HCT116 (cell line): ENCODE measurements around the gene BLID. TPM values are rescaled to one million over a fixed set of nuclear protein-coding genes. Genes with fewer than 3 reads are reported as not detected.
A peak's percentile ranks its signal among the peaks of the same experiment; 100 is the strongest.

ENCODE experiments used
- ATAC-seq: fragments of 200-7000 bp; cut with Tn5 transposase; 2 replicates; pipeline ENCODE4 v1.9.1; 2020; ENCODE audit warnings: mild to moderate bottlenecking, moderate library complexity
- BruUV-seq: library from RNA; stranded (reverse); fragments of 400-500 nt; replicated peaks from 2 replicates; lab custom pipeline; 2021; lab: Mats Ljungman, UMichigan
- CTCF ChIA-PET: fragments of 300-600 bp; sonication (Branson Sonifier 250); formaldehyde crosslinking; loops from one replicate; lab custom pipeline; 2021; ENCODE audit warnings: antibody characterized with exemption; lab: Charles Lee
- POLR2A ChIA-PET: fragments of 300-600, 350-600 bp; sonication (Branson Sonifier 250); formaldehyde crosslinking; loops from one replicate; lab custom pipeline; 2021; ENCODE audit warnings: antibody characterized with exemption; lab: Charles Lee
- RAD21 ChIA-PET, 2 experiments: fragments of 300-600 bp; sonication (Branson Sonifier 250); formaldehyde crosslinking; loops; one replicate each; lab custom pipeline; 2023; ENCODE audit warnings: low total read pairs in 2 of 2; ENCODE audit not compliant: uncharacterized antibody in 2 of 2, unreplicated experiment in 2 of 2, low non-redundant PET in 1 of 2; lab: Charles Lee
- DNase-seq: peaks from one replicate; pipeline ENCODE4 v3.0.0-alpha.2; 2010; ENCODE audit warnings: low read depth, low spot score
- H2AFZ ChIP-seq: fragments of 200-600 bp; shearing (Covaris generic), sonication (generic); 2 replicates; pipeline ENCODE4 v1.6.1; 2017; ENCODE audit warnings: low read depth, mixed run types, mixed read lengths, antibody characterized with exemption, low read length; ENCODE audit not compliant: poor library complexity, severe bottlenecking
- H3K27ac ChIP-seq: 2 replicates; pipeline ENCODE4 v1.5.1; 2012; ENCODE audit warnings: low read depth, low read length
- H3K27me3 ChIP-seq: fragments of 200-600 bp; sonication (generic); 2 replicates; pipeline ENCODE4 v1.6.1; 2016; ENCODE audit warnings: mixed run types, low read length, mixed read lengths; ENCODE audit not compliant: insufficient read depth
- H3K36me3 ChIP-seq, 2 experiments: fragments of 200-500 bp in 1 of 2; fragments of 200-600 bp in 1 of 2; sonication (Bioruptor generic) in 1 of 2; sonication (generic) in 1 of 2; 2 replicates each; pipeline versions ENCODE4 v1.5.1 to v1.6.1; 2014 to 2016; ENCODE audit warnings: low read length in 2 of 2, inconsistent platforms in 1 of 2, mixed read lengths in 1 of 2, mixed run types in 1 of 2; ENCODE audit not compliant: insufficient read depth in 2 of 2, control insufficient read depth in 1 of 2
- H3K4me1 ChIP-seq, 2 experiments: fragments of 200-600 bp in 1 of 2; sonication (generic) in 1 of 2; 2 replicates each; pipeline versions ENCODE4 v1.5.1 to v1.6.1; 2012 to 2017; ENCODE audit warnings: low read length in 2 of 2, inconsistent platforms in 1 of 2, mild to moderate bottlenecking in 1 of 2, mixed read lengths in 1 of 2, mixed run types in 1 of 2, moderate library complexity in 1 of 2; ENCODE audit not compliant: insufficient read depth in 2 of 2, control insufficient read depth in 1 of 2
- H3K4me2 ChIP-seq: fragments of 200-600 bp; sonication (generic); 2 replicates; pipeline ENCODE4 v1.6.1; 2017; ENCODE audit warnings: mixed run types, low read length, mixed read lengths
- H3K4me3 ChIP-seq, 2 experiments: fragments of 200-600 bp in 1 of 2; sonication (generic) in 1 of 2; replicated peaks in 1 of 2; 2 replicates each; pipeline ENCODE4 v1.5.1; 2011 to 2016; ENCODE audit warnings: low read length in 2 of 2, control low read depth in 1 of 2, low read depth in 1 of 2, mild to moderate bottlenecking in 1 of 2, mixed read lengths in 1 of 2, mixed run types in 1 of 2
- H3K79me2 ChIP-seq: fragments of 200-600 bp; sonication (generic); 2 replicates; pipeline ENCODE4 v1.6.1; 2017; ENCODE audit warnings: mild to moderate bottlenecking, mixed run types, low read length, moderate library complexity, mixed read lengths; ENCODE audit not compliant: insufficient read depth
- H3K9ac ChIP-seq: fragments of 200-600 bp; sonication (generic); 2 replicates; pipeline ENCODE4 v1.6.1; 2016; ENCODE audit warnings: low read length, mixed read lengths
- H3K9me2 ChIP-seq: fragments of 200-600 bp; sonication (generic), shearing (Covaris generic); 2 replicates; pipeline ENCODE4 v1.6.1; 2017; ENCODE audit warnings: mixed run types, mild to moderate bottlenecking, moderate library complexity; ENCODE audit not compliant: insufficient read depth
- H3K9me3 ChIP-seq, 2 experiments: fragments of 200-500 bp in 1 of 2; fragments of 200-600 bp in 1 of 2; sonication (Bioruptor generic) in 1 of 2; sonication (generic) in 1 of 2; 2 replicates each; pipeline ENCODE4 v1.6.1; 2014 to 2017; ENCODE audit warnings: low read length in 2 of 2, mixed read lengths in 2 of 2, inconsistent platforms in 1 of 2, low read depth in 1 of 2, mild to moderate bottlenecking in 1 of 2, mixed run types in 1 of 2, moderate library complexity in 1 of 2; ENCODE audit not compliant: control insufficient read depth in 1 of 2, insufficient read depth in 1 of 2
- H4K20me1 ChIP-seq: fragments of 200-600 bp; sonication (generic), shearing (Covaris generic); 2 replicates; pipeline ENCODE4 v1.6.1; 2017; ENCODE audit warnings: mixed run types, mild to moderate bottlenecking, moderate library complexity; ENCODE audit not compliant: insufficient read depth
- CEBPB ChIP-seq: IDR thresholded peaks from 2 replicates; pipeline ENCODE4 v1.6.1; 2012; ENCODE audit warnings: low read depth
- EGR1 ChIP-seq: IDR thresholded peaks from 2 replicates; pipeline ENCODE4 v1.6.1; 2012; ENCODE audit warnings: low read depth
- ELF1 ChIP-seq: IDR thresholded peaks from 2 replicates; pipeline ENCODE4 v1.6.1; 2012; ENCODE audit warnings: low read depth, borderline replicate concordance
- EZH2phosphoT487 ChIP-seq: fragments of 200-600 bp; IDR thresholded peaks from 2 replicates; pipeline ENCODE4 v1.6.1; 2018; ENCODE audit warnings: antibody characterized with exemption, borderline replicate concordance
- FOSL1 ChIP-seq: IDR thresholded peaks from 2 replicates; pipeline ENCODE4 v1.6.1; 2012; ENCODE audit warnings: low read depth
- POLR2A ChIP-seq: IDR thresholded peaks from 2 replicates; pipeline ENCODE4 v1.7.0; 2011; ENCODE audit warnings: borderline replicate concordance; ENCODE audit not compliant: insufficient read depth, insufficient read length; ENCODE audit errors: extremely low read depth
- POLR2AphosphoS5 ChIP-seq: IDR thresholded peaks from 2 replicates; pipeline ENCODE4 v1.6.1; 2011; ENCODE audit warnings: mild to moderate bottlenecking, low read depth, low read length, moderate library complexity
- RAD21 ChIP-seq: IDR thresholded peaks from 2 replicates; pipeline ENCODE4 v1.6.1; 2012; ENCODE audit warnings: low read depth, mild to moderate bottlenecking
- SP1 ChIP-seq: IDR thresholded peaks from 2 replicates; pipeline ENCODE4 v1.6.1; 2012; ENCODE audit warnings: low read depth
- SRF ChIP-seq: IDR thresholded peaks from 2 replicates; pipeline ENCODE4 v1.6.1; 2012; ENCODE audit warnings: low read depth
- TCF7L2 ChIP-seq: IDR thresholded peaks from 2 replicates; pipeline ENCODE4 v1.7.0; 2011; ENCODE audit warnings: borderline replicate concordance, inconsistent platforms; ENCODE audit not compliant: insufficient read depth, insufficient read length; ENCODE audit errors: extremely low read depth
- YY1 ChIP-seq: IDR thresholded peaks from 2 replicates; pipeline ENCODE4 v1.6.1; 2011; ENCODE audit warnings: low read length, low read depth, moderate library complexity, mild to moderate bottlenecking; ENCODE audit not compliant: insufficient replicate concordance; ENCODE audit errors: extremely low read depth
- ZFX ChIP-seq: fragments of 450-650 bp; IDR thresholded peaks from 2 replicates; pipeline ENCODE4 v1.6.1; 2017
- ZNF274 ChIP-seq: fragments of 200-500 bp; sonication (Bioruptor generic); IDR thresholded peaks from 2 replicates; pipeline ENCODE4 v1.6.1; 2014; ENCODE audit warnings: mild to moderate bottlenecking, low read depth, low read length, inconsistent platforms
- intact Hi-C: fragments of 100-400 bp; cut with micrococcal nuclease; formaldehyde crosslinking; loops from 2 replicates; pipeline ENCODE4 v1.10.0; 2022
- total RNA-seq: library from RNA; stranded (reverse); gene quantifications from one replicate; pipeline ENCODE4 v1.2.1, GENCODE V29; 2021; ENCODE audit not compliant: unreplicated experiment
- TF ChIP-seq, protein P1 (sequence below), 3 experiments: fragments of 200-600 bp in 1 of 3; sonication (generic) in 1 of 3; IDR thresholded peaks in 2 of 3; conservative IDR thresholded peaks in 1 of 3; 2 replicates each; pipeline ENCODE4 v1.5.1; 2012 to 2017; ENCODE audit warnings: low read depth in 2 of 3, low read length in 2 of 3, antibody characterized with exemption in 1 of 3, borderline replicate concordance in 1 of 3, control low read depth in 1 of 3, mild to moderate bottlenecking in 1 of 3, mixed read lengths in 1 of 3, mixed run types in 1 of 3, moderate library complexity in 1 of 3; ENCODE audit not compliant: insufficient read depth in 1 of 3
- TF ChIP-seq, protein P2 (sequence below): IDR thresholded peaks from 2 replicates; pipeline ENCODE4 v1.6.1; 2012
- TF ChIP-seq, protein P3 (sequence below): IDR thresholded peaks from 2 replicates; pipeline ENCODE4 v1.6.1; 2012
- TF ChIP-seq, protein P4 (sequence below): IDR thresholded peaks from 2 replicates; pipeline ENCODE4 v1.6.1; 2011; ENCODE audit warnings: mild to moderate bottlenecking, low read length, moderate library complexity; ENCODE audit not compliant: insufficient replicate concordance; ENCODE audit errors: extremely low read depth

BLID gene
- total RNA-seq, 1 experiment from 2014 or later: 8.9 TPM

DNA sequence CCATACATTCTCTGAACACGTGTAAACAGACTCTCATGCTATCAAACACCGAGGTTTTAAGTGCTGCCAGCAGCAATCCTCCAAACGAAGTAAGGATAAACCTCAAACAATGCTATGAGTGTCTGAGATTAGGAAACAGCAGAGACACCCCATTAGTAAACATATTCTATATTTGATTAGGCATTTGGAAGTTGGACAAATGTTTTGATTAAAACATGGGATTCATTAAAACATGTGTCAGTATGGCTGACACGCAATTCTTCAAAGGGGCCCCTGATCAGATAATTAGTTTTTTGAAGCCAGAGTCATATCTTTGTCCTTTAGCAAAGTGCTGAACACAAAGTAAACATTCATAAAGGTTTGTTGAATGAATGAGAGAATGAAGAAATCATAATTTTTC is 33.2 kb upstream of the BLID start (continued):
- TF ChIP-seq, protein P1, sequence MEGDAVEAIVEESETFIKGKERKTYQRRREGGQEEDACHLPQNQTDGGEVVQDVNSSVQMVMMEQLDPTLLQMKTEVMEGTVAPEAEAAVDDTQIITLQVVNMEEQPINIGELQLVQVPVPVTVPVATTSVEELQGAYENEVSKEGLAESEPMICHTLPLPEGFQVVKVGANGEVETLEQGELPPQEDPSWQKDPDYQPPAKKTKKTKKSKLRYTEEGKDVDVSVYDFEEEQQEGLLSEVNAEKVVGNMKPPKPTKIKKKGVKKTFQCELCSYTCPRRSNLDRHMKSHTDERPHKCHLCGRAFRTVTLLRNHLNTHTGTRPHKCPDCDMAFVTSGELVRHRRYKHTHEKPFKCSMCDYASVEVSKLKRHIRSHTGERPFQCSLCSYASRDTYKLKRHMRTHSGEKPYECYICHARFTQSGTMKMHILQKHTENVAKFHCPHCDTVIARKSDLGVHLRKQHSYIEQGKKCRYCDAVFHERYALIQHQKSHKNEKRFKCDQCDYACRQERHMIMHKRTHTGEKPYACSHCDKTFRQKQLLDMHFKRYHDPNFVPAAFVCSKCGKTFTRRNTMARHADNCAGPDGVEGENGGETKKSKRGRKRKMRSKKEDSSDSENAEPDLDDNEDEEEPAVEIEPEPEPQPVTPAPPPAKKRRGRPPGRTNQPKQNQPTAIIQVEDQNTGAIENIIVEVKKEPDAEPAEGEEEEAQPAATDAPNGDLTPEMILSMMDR (IDR thresholded peaks at IDR 0.05 in 2 of 3, conservative IDR thresholded peaks at IDR 0.05 in 1 of 3; ENCODE audit: borderline replicate concordance in 1 of 3, insufficient read depth in 1 of 3, low read depth in 2 of 3, low read length in 2 of 3): no peak
- TF ChIP-seq RAD21: no peak

DNA sequence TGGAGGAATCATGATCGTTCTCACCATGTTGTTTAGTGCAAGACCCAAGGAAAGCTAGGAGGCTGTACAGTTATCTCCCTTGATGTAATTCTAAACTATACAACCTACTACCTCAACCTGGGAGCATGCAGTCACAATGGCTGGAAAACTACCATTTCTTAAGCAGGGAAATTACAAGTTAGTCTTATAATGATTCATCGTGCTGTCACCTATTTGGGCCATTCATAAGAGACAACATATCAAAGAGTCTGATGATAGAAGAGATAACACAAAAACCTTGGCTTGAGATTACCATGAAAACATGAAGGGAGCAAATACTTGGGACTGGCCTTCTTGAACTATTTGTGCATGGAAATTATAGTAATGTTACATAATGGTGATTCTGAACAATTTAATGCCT is 30.5 kb upstream of the BLID start:
- peak overlapping the region; percentile 57 for H3K4me2 ChIP-seq
- H3K9ac ChIP-seq: peak overlapping the region; percentile 54
- H3K4me1 ChIP-seq: peaks cover 86 to 100% of the 10 kb centered on the region in 2 experiments
- peak overlapping the region in 1 of 2 experiments; percentile 7; a peak in 2 of 4 replicates for H3K4me3 ChIP-seq
- no peaks in the 10 kb centered on the region for H3K9me2 ChIP-seq
- H4K20me1 ChIP-seq: no peaks in the 10 kb centered on the region
- H3K27me3 ChIP-seq: no peaks in the 10 kb centered on the region
- peak; percentile 81 for DNase-seq
- ChIA-PET CTCF (no interaction called here), POLR2A (interaction anchor here (1.0 to 4.2 kb wide), 4 partner anchors 11 to 51 kb away, joined by 3 to 24 read pairs (median 4); no protein-coding TSS in a partner anchor), RAD21 (no interaction called here)
- ATAC-seq: peak; percentile 48
- intact Hi-C loops: no loop called here
- H2AFZ ChIP-seq: no peak overlapping the region
- peak overlapping the region; percentile 95 for H3K27ac ChIP-seq
- no TSS peak for BruUV-seq
- peaks cover 0 to 25% of the 10 kb centered on the region in 2 experiments; a peak in 2 of 4 replicates for H3K36me3 ChIP-seq
- H3K9me3 ChIP-seq: no peaks in the 10 kb centered on the region
- peaks cover 100% of the 10 kb centered on the region for H3K79me2 ChIP-seq
- TF ChIP-seq, protein P2, sequence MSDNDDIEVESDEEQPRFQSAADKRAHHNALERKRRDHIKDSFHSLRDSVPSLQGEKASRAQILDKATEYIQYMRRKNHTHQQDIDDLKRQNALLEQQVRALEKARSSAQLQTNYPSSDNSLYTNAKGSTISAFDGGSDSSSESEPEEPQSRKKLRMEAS: peak; percentile 73; the same call in 1 of the 2 replicates
- no peak for TF ChIP-seq EZH2phosphoT487
- no peak for TF ChIP-seq POLR2A
- TF ChIP-seq ELF1: no peak
- TF ChIP-seq POLR2AphosphoS5: peak; percentile 51; the same call in 1 of the 2 replicates
- TF ChIP-seq, protein P3, sequence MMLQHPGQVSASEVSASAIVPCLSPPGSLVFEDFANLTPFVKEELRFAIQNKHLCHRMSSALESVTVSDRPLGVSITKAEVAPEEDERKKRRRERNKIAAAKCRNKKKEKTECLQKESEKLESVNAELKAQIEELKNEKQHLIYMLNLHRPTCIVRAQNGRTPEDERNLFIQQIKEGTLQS: peak; percentile 55; the same call in 1 of the 2 replicates
- peak; percentile 25; the same call in 1 of the 2 replicates for TF ChIP-seq RAD21
- no peak for TF ChIP-seq ZFX
- TF ChIP-seq CEBPB: peak; percentile 87
- peak; percentile 29 for TF ChIP-seq YY1
- TF ChIP-seq SP1: peak; percentile 97
- peak; percentile 87 for TF ChIP-seq TCF7L2
- peak; percentile 96 for TF ChIP-seq FOSL1
- TF ChIP-seq, protein P4, sequence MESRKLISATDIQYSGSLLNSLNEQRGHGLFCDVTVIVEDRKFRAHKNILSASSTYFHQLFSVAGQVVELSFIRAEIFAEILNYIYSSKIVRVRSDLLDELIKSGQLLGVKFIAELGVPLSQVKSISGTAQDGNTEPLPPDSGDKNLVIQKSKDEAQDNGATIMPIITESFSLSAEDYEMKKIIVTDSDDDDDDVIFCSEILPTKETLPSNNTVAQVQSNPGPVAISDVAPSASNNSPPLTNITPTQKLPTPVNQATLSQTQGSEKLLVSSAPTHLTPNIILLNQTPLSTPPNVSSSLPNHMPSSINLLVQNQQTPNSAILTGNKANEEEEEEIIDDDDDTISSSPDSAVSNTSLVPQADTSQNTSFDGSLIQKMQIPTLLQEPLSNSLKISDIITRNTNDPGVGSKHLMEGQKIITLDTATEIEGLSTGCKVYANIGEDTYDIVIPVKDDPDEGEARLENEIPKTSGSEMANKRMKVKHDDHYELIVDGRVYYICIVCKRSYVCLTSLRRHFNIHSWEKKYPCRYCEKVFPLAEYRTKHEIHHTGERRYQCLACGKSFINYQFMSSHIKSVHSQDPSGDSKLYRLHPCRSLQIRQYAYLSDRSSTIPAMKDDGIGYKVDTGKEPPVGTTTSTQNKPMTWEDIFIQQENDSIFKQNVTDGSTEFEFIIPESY: no peak
- no peak for TF ChIP-seq ZNF274
- TF ChIP-seq, protein P1 (IDR thresholded peaks at IDR 0.05 in 2 of 3, conservative IDR thresholded peaks at IDR 0.05 in 1 of 3; ENCODE audit: borderline replicate concordance in 1 of 3, insufficient read depth in 1 of 3, low read depth in 2 of 3, low read length in 2 of 3): no peak
- peak; percentile 36; the same call in 1 of the 2 replicates for TF ChIP-seq EGR1
- TF ChIP-seq SRF: peak; percentile 86; the same call in 1 of the 2 replicates
